Measurements from ENCODE around the gene PLEKHH1. TPM values are rescaled to one million over a fixed set of nuclear protein-coding genes. Genes with fewer than 3 reads are reported as not detected.
A peak's percentile ranks its signal among the peaks of the same experiment; 100 is the strongest.

Gene PLEKHH1
- total RNA-seq, 1 donor from 2014 or later = 3.3 TPM

DNA sequence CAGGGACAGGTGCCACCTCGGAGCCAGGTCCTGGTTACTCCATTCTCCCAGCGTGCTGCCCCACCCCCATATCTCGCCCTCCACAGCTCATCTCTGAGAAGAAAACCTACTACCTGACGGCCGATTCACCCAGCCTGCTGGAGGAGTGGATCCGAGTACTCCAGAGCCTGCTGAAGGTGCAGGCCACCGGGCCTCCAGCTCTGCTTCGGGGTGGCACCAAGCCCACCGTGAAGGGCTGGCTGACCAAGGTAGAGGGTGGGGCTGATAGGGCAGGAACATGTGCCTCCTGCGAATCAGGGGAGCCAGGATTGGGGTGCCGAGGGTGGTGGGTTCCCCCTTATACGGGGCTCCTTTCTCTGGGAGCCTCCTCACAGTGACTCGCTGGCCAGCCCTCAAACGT is 41.1 kb downstream of the PLEKHH1 start:
- no peak overlapping the region for H2AFZ ChIP-seq (ENCODE audit: low read depth, low read length)
- peaks cover 3% of the 10 kb centered on the region for H3K9me3 Mint-ChIP-seq (ENCODE audit: unreplicated experiment)
- no peaks in the 10 kb centered on the region for H3K9me3 ChIP-seq (ENCODE audit: insufficient read depth, low read depth, low read length)
- H3K4me3 Mint-ChIP-seq (ENCODE audit: unreplicated experiment) = no peak overlapping the region
- peaks cover 11% of the 10 kb centered on the region for H3K36me3 Mint-ChIP-seq (ENCODE audit: low read depth, unreplicated experiment)
- H3K4me1 ChIP-seq (ENCODE audit: insufficient read depth, low read length) = no peaks in the 10 kb centered on the region
- H3K9ac ChIP-seq (ENCODE audit: low read length) = no peak overlapping the region
- TF ChIP-seq, protein P1, sequence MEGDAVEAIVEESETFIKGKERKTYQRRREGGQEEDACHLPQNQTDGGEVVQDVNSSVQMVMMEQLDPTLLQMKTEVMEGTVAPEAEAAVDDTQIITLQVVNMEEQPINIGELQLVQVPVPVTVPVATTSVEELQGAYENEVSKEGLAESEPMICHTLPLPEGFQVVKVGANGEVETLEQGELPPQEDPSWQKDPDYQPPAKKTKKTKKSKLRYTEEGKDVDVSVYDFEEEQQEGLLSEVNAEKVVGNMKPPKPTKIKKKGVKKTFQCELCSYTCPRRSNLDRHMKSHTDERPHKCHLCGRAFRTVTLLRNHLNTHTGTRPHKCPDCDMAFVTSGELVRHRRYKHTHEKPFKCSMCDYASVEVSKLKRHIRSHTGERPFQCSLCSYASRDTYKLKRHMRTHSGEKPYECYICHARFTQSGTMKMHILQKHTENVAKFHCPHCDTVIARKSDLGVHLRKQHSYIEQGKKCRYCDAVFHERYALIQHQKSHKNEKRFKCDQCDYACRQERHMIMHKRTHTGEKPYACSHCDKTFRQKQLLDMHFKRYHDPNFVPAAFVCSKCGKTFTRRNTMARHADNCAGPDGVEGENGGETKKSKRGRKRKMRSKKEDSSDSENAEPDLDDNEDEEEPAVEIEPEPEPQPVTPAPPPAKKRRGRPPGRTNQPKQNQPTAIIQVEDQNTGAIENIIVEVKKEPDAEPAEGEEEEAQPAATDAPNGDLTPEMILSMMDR (IDR thresholded peaks at IDR 0.05; ENCODE audit: insufficient read depth, low read depth, low read length) = no peak
- no peak for TF ChIP-seq EZH2 (IDR thresholded peaks at IDR 0.05; ENCODE audit: insufficient read depth, low read length)
- no peaks in the 10 kb centered on the region for H3K27me3 Mint-ChIP-seq (ENCODE audit: low read depth, unreplicated experiment)
- no peak overlapping the region for H3K27ac ChIP-seq (ENCODE audit: low read depth, low read length)
- H3K4me3 ChIP-seq (ENCODE audit: insufficient read depth, low read depth, low read length) = no peak overlapping the region
- no peak overlapping the region for H3K27ac Mint-ChIP-seq (ENCODE audit: unreplicated experiment)
- DNase-seq (ENCODE audit: low read depth) (no peak), FAIRE-seq (no peak)
- H3K4me1 Mint-ChIP-seq (ENCODE audit: low read depth, unreplicated experiment) = no peaks in the 10 kb centered on the region
- no peaks in the 10 kb centered on the region for H4K20me1 ChIP-seq (ENCODE audit: insufficient read depth, low read length)
- H3K4me2 ChIP-seq (ENCODE audit: low read length) = no peak overlapping the region
- no peaks in the 10 kb centered on the region for H3K79me2 ChIP-seq (ENCODE audit: insufficient read depth, low read length)
- H3K27me3 ChIP-seq (ENCODE audit: insufficient read depth, low read length) = no peaks in the 10 kb centered on the region
- no peaks in the 10 kb centered on the region for H3K36me3 ChIP-seq (ENCODE audit: insufficient read depth, low read length)

- Mint-ChIP-seq H3K36me3 (ENCODE audit: low read depth, unreplicated experiment) (peaks cover 10% of the 10 kb centered on the region), H3K27ac (ENCODE audit: unreplicated experiment) (no peak overlapping the region), H3K9me3 (ENCODE audit: unreplicated experiment) (peaks cover 3% of the 10 kb centered on the region), H3K4me3 (ENCODE audit: unreplicated experiment) (no peak overlapping the region), H3K27me3 (ENCODE audit: low read depth, unreplicated experiment) (peaks cover 2% of the 10 kb centered on the region), H3K4me1 (ENCODE audit: low read depth, unreplicated experiment) (no peaks in the 10 kb centered on the region)
- Histone ChIP-seq H3K27ac (ENCODE audit: low read depth, low read length) (no peak overlapping the region), H3K4me2 (ENCODE audit: low read length) (no peak overlapping the region), H3K27me3 (ENCODE audit: insufficient read depth, low read length) (no peaks in the 10 kb centered on the region), H3K9me3 (ENCODE audit: insufficient read depth, low read depth, low read length) (no peaks in the 10 kb centered on the region), H3K36me3 (ENCODE audit: insufficient read depth, low read length) (no peaks in the 10 kb centered on the region), H3K79me2 (ENCODE audit: insufficient read depth, low read length) (no peaks in the 10 kb centered on the region), H2AFZ (ENCODE audit: low read depth, low read length) (no peak overlapping the region), H3K4me3 (ENCODE audit: insufficient read depth, low read depth, low read length) (no peak overlapping the region), H3K9ac (ENCODE audit: low read length) (no peak overlapping the region), H4K20me1 (ENCODE audit: insufficient read depth, low read length) (no peaks in the 10 kb centered on the region), H3K4me1 (ENCODE audit: insufficient read depth, low read length) (no peaks in the 10 kb centered on the region)
- FAIRE-seq = no peak
- DNase-seq (ENCODE audit: low read depth) = no peak
- TF ChIP-seq EZH2 (IDR thresholded peaks at IDR 0.05; ENCODE audit: insufficient read depth, low read length) = no peak
- TF ChIP-seq, protein P1 (IDR thresholded peaks at IDR 0.05; ENCODE audit: insufficient read depth, low read depth, low read length) = no peak
Observed at GRCh38 chr14:67574806-67575205, 41.7 kb downstream of the PLEKHH1 start.

DNA sequence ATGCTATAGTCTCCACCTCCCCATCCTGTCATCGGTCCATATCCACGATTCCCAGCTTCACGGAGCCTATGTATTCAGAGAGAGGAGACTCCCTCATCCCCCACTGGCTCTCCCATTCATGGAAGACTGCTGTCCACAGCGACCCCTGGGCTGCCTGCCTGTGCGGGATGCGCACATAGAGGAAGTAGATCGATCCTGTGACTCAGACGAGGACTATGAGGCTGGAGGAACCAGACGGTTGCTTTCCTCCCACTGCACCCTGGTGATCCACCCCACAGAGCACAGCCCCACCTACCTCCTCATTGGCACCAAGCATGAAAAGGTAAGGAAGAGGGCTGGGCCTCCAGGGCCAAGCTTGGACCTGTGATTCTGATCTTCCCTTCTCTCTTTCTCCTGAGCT is 42.6 kb downstream of the PLEKHH1 start:
- TF ChIP-seq, protein P1 (IDR thresholded peaks at IDR 0.05; ENCODE audit: insufficient read depth, low read depth, low read length) = no peak
- no peak for TF ChIP-seq EZH2 (IDR thresholded peaks at IDR 0.05; ENCODE audit: insufficient read depth, low read length)
- H3K4me2 ChIP-seq (ENCODE audit: low read length) = no peak overlapping the region
- H3K27ac ChIP-seq (ENCODE audit: low read depth, low read length) = no peak overlapping the region
- H3K4me3 ChIP-seq (ENCODE audit: insufficient read depth, low read depth, low read length) = no peak overlapping the region
- no peaks in the 10 kb centered on the region for H3K9me3 ChIP-seq (ENCODE audit: insufficient read depth, low read depth, low read length)
- Mint-ChIP-seq H3K4me1 (ENCODE audit: low read depth, unreplicated experiment) (no peaks in the 10 kb centered on the region), H3K9me3 (ENCODE audit: unreplicated experiment) (peaks cover 3% of the 10 kb centered on the region), H3K4me3 (ENCODE audit: unreplicated experiment) (no peak overlapping the region), H3K36me3 (ENCODE audit: low read depth, unreplicated experiment) (peaks cover 9% of the 10 kb centered on the region), H3K27me3 (ENCODE audit: low read depth, unreplicated experiment) (peaks cover 2% of the 10 kb centered on the region), H3K27ac (ENCODE audit: unreplicated experiment) (peak overlapping the region; percentile 50)
- no peak for FAIRE-seq
- no peak overlapping the region for H3K9ac ChIP-seq (ENCODE audit: low read length)
- no peak for DNase-seq (ENCODE audit: low read depth)
- no peaks in the 10 kb centered on the region for H3K27me3 ChIP-seq (ENCODE audit: insufficient read depth, low read length)
- H2AFZ ChIP-seq (ENCODE audit: low read depth, low read length) = no peak overlapping the region
- H3K79me2 ChIP-seq (ENCODE audit: insufficient read depth, low read length) = no peaks in the 10 kb centered on the region
- H3K4me1 ChIP-seq (ENCODE audit: insufficient read depth, low read length) = no peaks in the 10 kb centered on the region
- H4K20me1 ChIP-seq (ENCODE audit: insufficient read depth, low read length) = no peaks in the 10 kb centered on the region
- H3K36me3 ChIP-seq (ENCODE audit: insufficient read depth, low read length) = no peaks in the 10 kb centered on the region
